GM19467 (cell line): ENCODE measurements around the gene FAM171A1.
"Not testable (repeated sequence)": the region's sequence is repeated elsewhere in the genome, so short reads cannot be mapped to it uniquely, and the experiment has no call there.

Source experiments
- ATAC-seq: cut with Tn5 transposase; IDR thresholded peaks from one replicate; pipeline ENCODE4 v1.9.1; 2021; ENCODE audit warnings: mild to moderate bottlenecking, moderate library complexity; ENCODE audit not compliant: unreplicated experiment

Gene FAM171A1

DNA sequence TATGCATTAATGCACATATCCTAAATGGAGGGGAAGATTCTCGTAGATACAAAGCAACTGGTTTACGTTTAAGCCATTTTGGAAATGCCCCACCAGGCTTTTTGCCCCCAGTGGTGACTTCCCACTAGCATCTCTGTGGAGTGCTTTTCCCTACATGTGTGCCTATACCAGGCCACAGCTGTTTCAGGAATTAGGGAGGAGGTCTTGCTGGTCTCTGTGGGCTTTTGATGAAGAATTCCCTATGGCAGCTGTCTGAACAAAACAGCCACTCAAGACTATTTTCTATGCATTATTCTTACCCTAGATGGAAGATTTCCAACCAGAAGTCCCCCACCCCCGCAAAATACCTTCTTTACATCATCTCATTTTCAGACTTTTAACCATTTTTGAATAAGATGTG lies 150.6 kb downstream of the FAM171A1 start:
- no peak for ATAC-seq

DNA sequence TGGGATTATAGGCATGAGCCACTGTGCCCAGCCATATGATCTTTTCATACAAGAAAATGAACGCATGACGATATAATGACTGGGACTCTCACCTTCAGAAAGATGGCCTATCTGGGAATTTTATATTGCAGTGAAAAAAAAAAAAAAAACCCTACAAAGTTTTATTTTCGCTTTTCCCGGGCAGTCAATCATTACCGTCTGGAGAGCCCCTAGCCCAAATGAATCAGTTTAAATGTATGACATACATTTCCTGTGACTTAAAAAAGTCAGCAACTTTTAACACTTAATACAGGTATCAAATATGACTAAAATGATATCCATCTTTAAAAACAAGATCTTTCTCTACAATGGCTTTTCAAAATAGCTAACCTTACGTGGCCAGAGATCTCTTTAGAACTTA lies 154.4 kb downstream of the FAM171A1 start:
- ATAC-seq, result no peak

DNA sequence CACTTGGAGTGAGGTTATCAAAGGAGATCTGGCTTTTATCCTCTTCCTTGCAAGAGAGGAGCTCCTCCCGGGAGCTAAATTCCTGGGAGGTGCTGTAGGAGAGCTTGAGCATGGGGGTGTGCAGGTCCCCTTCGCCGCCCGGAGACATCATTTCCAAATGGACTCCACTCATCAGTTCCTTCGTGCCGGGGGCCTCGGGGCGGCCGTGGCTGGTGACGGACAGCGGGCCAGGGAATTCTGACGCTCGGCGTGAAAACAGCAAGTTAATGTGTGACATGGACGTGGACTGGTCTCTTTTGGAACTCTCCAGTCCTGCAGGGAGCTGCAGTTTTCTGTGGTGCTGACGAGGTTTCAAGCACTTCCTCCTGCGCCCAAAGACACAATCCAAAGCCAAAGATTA lies 156.9 kb downstream of the FAM171A1 start:
- no peak for ATAC-seq

DNA sequence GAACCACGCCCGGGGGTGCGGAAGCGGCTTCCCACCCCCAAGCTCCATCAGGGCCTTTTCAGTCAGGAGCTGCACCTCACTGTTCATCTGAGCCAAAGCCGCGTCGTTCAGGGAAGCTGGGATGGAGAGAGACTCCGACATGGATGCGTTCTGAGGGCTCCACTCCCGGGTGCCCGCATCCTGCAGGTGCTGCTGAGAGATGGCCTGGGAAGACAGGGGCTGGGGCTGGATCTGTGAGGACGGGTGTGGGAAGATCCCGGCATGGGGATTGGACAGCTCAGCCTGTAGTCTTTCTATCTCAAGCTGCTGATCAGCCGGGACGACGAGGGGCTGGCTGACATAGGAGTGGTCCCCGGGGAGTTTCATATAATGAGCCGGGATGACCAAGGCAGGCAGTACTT lies 157.6 kb downstream of the FAM171A1 start:
- ATAC-seq, result no peak

DNA sequence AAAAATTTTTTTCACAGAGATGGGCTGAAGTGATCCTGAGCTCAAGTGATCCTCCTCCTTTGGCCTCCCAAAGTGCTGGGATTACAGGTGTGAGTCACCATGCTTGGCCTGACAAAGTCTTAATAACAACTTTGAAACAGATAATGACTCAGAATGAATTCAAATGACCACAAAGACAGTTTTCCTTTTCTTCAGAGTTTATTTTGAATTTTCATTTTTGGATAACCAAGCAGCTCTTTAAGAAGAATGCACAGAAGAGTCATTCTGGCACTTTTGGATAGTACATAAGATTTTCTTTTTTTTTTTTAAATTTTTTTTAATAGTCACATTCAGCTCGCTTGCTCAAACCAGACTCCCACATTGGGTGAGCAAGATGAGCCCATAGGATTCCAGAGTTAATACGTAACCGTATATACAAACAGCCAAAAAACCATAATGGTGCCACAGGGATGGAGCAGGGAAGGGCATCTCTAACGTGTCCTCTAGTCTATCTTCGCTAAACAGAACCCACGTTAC lies 159.6 kb downstream of the FAM171A1 start:
- ATAC-seq, result no peak

DNA sequence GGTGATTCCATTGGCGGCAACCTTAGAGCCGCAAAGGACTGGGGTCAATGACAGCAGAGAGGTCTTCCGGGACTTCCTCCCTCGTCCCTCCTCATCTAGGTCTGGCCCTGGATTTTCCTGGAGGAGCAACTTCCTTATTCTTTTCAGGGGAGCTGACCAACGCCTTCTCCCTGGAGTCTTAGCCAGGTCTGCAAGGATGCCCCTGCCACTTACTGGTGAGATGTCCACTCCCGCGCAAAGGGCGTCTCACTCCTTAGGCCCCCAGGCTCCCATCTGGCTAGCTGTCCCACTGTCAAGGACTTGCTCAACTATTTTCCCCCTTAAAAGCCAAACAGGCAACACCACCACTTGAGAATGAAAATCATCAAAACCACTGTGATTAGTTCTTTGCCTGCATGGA lies 160.6 kb downstream of the FAM171A1 start:
- no peak for ATAC-seq

DNA sequence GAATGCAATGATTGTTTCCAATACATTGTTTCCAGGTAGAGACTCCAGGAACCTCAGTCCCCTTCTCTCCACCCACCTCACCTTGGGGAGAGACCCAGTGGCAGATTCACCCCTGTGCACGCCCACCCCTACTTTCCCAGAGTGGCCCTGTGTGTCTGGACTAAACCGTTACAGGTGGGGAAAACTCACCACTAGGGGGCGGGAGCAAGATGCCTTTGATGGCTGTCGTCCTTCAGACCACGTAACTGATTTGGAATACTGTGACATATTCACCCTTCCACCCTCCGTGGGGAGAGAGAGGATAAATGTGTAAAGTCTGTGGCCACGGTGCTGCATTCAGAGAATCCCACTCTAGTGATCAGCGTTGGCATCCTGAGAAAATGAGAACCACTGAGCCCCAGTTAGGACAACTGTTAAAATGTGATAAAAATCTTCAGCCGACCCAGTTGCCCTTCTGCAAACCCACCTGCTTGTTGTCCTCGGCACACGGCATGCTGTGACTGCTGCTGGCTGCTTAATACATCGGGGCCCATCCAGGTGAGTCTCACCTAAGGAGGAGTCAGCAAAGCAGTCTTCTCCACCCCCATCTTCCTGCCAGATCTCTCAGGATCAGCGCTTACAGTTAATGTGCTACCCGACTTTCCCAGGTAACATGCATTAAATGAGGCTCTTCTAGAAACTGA lies 161.1 kb downstream of the FAM171A1 start:
- no peak for ATAC-seq

DNA sequence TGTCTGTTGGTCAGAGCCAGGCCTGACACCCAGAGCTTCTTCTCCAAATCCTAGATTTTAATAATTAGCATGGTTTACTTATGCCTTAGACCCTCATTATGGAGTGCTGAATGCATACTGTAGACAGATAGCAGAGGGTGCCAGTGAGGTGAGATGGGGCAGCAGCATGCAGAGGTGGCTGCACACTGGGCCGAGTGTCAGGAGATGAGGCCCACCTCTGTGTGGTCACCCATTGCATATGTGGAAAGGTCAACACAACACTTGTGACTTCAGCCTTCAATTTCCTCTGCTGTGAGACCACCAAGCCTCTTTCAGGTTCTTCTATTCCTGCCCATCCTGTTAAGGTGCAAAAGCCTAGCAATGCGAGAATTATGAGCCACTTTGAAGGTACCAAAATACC lies 162.9 kb downstream of the FAM171A1 start:
- no peak for ATAC-seq

DNA sequence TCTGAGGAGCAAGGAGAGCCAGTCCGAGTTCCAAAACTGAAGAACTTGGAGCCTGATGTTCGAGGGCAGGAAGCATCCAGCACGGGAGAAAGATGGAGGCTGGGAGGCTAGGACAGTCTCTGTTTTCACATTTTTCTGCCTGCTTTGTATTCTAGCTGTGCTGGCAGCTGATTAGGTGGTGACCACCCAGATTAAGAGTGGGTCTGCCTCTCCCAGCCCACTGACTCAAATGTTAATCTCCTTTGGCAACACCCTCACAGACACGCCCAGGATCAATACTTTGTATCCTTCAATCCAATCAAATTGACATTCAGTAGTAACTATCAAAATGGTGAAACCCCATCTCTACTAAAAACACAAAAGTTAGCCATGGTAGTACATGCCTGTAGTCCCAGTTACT lies 163.7 kb downstream of the FAM171A1 start:
- not testable (repeated sequence) for ATAC-seq

DNA sequence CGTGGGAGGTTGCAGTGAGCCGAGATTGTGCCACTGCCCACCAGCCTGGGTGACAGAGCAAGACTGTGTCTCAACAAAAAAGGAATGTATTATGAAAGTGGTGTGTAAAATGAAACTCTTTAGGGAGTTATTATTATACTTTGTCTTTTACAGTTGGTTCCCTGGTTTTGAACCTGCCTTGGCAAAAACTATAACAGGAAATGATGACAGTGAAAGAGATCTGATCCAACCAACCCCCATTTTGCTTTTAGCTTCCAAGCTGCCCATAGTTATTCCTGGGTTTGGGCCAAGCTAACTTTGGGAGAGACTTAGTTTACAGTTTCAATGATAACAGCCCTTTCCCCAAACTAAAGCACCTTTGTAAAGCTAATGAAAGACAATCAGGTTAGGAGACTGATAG lies 168.4 kb downstream of the FAM171A1 start:
- no peak for ATAC-seq

DNA sequence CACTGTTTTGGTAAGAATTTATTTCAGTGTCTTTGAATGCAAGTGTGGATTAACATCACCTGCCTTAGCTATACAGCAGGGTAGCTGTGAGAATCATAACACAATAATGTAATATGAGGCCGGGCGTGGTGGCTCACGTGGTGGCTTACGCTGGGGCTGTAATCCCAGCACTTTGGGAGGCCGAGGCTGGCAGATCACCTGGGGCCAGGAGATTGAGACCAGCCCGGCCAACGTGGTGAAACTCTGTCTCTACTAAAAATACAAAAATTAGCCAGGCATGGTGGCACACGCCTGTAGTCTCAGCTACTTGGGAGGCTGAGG lies 168.8 kb downstream of the FAM171A1 start:
- ATAC-seq, result not testable (repeated sequence)

DNA sequence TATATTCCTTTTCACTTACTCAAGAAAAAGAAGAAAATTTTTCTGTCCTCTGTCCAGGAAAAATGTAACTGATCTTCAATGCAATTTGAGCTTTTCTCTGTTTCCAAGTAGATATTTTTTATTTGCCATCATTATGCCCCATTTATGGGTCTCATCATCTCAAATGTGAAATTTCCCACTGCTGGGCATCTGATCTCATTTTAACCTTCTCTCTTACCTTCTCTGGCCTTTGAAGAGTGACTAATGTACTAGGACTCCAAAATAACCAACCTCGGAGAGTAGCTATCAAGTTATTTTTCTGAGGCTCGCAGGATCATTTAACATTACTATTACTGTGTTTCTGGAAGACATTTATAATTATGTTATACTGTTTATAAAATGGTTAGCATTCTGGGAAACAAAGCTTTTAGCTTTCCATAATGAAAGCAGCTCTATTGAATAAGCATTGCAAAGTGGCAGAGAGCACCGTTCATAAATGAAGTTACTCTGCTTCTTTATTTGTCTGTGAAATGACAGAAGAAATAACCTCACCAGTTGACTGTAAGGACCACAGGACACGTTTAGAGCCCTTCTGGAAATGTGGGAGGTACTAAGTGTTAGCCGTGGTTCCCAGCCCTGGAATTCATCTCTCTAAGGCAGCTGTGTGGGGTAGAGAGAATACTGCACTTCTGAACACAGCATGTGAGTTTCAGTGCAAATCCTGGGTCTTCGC lies 169.3 kb downstream of the FAM171A1 start:
- no peak for ATAC-seq

DNA sequence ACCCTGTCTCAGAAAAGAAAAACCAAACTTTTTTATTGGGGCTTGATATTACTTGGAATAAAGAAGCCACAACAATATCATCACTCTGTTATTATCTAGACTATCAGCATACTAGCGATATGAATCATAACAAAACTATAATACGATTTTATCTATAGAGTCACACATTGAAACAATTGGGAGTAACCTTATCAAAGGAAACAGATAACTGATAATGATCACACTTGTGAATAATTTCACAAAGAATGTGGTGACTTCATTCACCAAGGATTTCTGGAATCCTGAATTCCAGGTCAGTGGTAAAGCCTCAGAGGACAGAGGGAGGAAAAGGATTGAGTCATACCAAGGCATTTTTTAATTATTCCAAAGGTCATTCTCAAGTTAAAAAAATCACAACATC lies 170.5 kb downstream of the FAM171A1 start:
- no peak for ATAC-seq

DNA sequence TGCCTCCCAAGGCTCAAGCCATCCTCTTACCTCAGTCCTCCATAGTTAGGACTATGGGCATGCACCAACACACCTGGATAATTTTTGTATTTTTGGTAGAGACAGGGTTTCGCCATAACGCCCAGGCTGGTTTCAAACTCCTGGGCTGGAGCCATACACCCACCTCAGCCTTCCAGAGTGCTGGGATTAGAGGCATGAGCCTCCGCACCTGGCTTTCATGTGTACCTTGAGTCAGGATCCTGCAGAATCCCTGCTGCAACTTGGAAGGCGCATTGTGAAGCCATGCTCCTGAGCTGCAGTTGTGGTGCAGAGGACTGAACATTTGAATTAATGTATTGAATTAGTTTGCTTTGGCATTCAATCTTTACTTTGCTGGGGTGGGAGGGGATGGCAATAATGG lies 173.2 kb downstream of the FAM171A1 start:
- ATAC-seq, result no peak

DNA sequence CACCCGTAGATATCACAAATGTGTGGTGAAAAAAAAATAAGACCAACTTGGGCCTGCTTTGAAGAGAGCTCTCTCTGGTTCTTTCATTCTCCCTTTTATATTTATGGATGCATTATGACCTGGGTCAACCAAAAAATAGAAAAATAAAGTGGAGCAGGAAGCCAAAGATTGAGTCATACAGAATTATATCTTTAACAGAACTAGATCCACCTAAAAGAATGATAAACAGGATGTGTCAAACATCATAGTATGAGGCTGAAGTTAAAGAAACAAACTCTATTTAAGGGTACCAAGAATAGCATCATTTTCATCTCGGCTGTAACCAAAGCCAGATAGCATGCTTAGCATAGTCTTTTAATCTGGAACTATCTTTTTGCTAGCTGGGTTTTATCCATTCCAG lies 173.8 kb downstream of the FAM171A1 start:
- no peak for ATAC-seq

DNA sequence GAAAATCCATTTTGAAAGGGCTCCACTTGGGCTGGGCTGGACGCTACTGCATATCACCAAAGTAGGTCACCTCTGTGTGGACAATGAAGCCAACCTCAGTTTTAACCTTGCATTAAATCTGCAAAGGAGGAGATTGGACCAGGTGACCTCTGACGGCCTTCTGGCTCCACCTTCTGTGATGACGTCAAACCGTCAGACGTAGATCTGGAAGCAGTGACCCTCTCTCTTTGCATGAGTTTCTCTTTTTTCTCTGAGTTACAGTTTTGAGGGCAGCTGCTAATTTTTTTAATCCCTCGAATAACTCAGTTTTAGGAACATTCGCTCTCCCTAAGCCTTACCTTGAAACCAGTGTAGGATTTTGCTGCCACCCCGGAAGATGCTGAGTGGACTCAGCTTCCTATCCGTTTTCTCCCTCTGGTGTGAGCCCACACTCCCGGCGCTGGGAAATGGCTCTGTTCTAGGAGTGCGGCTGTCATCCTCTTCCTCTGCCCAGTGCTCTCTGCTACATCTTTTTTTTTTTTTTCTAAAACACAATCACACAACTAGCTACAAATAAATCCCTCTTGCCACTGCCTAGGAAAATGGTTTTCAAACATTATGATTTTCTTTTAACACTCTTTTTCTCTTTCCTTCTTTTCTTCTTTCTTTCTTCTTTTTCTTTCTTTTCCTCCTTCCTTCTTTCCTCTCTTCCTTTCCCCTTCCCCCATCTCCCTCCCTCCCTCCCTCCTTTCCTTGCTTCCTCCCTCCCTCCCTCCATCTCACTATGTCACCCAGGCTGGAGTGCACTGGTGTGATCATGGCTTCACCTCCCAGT lies 174.9 kb downstream of the FAM171A1 start:
- ATAC-seq, result no peak

DNA sequence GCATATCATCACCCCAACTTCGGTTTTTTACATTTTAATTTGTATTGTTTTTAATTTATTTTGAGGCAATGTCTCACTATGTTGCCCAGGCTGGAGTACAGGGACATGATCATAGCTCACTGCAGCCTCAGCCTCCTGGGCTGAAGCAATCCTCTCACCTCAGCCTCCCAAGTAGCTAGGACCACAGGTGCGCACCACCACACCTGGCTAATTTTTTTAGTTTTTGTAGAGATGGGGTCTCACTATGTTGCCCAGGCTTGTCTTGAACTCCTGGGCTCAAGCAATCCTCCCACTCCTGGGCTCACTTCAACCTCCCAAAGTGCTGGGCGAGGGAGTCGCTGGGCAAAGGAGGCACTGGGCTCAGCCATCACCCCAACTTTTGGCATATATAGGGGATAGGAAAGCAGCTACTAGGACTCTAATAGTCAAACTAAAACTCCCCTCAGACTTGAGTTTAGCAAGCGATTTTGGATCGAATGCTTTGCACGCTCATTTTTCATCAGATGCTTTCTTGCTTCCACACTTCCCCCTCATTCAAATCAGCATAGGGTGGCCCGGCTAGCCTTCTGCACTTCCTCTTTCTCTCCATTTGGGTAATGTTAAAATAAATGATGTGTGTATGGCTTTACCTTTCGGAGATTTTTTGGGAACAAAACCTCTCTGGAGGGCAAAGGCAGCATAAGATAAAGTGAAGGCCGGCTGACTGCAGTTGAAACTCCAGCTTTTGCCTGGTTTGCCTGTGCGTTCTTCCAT lies 181.8 kb downstream of the FAM171A1 start:
- ATAC-seq, result no peak

DNA sequence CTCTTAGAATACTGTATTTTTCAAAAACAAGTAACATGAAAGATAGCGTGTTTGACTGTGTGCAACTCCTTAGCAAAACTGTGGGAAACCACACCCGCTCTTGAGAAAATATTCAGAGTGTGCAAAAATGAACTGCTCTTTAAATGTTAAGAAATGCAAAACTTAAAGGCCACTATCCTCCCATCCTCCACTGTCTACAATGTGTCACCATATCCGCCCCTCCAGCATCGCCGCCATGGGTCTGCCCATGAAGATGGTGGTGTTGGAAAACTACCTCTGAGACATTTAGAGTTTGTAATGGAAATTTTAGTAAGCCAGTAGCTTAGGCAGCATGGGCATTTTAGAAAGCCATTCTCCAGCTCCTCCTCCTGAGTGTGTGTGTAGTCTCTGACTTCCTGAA lies 182.5 kb downstream of the FAM171A1 start:
- no peak for ATAC-seq

DNA sequence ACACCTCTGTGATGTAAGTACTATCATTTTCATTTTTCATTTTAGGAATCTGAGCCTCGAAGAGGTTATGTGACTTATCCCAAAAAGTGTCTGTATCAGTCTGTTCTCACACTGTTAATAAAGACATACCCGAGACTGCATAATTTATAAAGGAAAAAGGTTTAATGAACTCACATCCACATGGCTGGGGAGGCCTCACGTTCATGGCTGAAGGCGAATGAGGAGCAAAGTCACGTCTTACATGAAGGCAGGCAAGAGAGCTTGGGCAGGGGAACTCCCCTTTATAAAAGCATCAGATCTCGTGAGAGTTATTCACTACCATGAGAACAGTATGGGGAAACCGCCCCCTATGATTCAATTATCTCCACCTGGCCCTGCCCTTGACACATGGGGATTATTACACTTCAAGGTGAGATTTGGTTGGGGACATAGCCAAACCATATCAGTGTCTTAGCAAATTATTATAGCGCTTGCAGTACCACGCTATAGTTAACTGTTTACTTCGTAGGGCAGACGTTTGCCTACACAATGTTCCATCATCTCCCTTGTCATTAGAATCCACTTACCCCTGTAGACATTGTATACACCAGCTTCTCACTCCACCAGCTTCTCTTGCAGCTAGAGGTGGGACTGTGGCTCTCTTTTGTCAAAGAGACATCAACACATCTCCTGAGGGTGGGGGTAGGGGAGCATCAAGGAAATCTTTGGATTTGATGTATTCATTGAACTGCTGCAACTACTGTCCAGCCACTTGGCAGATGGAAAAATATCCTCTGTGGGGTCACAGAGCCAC lies 187.2 kb downstream of the FAM171A1 start:
- ATAC-seq, result no peak

DNA sequence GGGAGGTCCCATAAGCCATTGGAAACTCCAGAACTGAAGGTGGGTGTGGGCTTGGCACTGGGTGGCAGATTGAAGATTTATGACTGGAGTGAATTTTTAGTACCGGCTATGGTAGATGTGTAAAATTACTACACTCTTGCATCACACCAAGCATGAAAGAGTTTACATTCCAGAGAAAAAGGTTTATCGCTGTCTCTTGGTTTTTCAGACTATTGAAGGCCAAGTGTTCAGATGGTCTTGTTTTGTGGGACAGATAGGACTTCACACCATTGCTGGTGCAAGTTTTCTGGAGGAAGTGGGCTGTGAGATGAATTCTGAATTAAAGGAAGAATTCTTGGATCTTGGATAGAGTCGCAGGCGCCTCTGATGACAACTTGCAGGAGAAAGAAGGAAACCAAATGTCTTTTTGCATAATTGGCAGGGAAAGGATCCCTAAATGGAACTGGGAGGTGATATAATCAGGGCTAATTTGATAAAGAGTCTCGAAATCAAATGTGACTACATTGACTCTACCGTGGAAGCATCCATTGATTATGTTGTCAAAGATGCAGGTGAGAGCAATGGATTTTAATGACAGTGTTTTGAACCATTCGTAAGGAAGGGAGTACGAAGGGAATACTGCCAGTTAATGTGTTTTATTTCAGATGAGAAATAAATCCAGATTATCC lies 188.4 kb downstream of the FAM171A1 start:
- no peak for ATAC-seq
